GM19099 (cell line): ENCODE results near the gene SARS1.

Experiments
- POLR2A ChIP-seq: IDR thresholded peaks from 3 replicates; pipeline ENCODE4 v1.6.1; 2011; ENCODE audit warnings: low read depth; ENCODE audit not compliant: insufficient read length; ENCODE audit errors: extremely low read depth

Gene SARS1

GRCh38 chr1:109208394-109208793 is 5.3 kb upstream of the SARS1 start:
- TF ChIP-seq POLR2A = no peak

GRCh38 chr1:109208836-109209463 is 4.8 kb upstream of the SARS1 start:
- no peak for TF ChIP-seq POLR2A

GRCh38 chr1:109210058-109210457 is 3.7 kb upstream of the SARS1 start:
- TF ChIP-seq POLR2A = no peak

- TF ChIP-seq POLR2A = no peak
These were observed 334 bp upstream of the SARS1 start for GRCh38 chr1:109213345-109213823.

- no peak for TF ChIP-seq POLR2A
These were observed 1.2 kb downstream of the SARS1 start for GRCh38 chr1:109214695-109215623.

- no peak for TF ChIP-seq POLR2A
These were observed 2.9 kb downstream of the SARS1 start for GRCh38 chr1:109216662-109217061.

- TF ChIP-seq POLR2A = no peak
These were observed 4.8 kb downstream of the SARS1 start for GRCh38 chr1:109218516-109218915.

GRCh38 chr1:109225308-109225707 is 11.6 kb downstream of the SARS1 start:
- no peak for TF ChIP-seq POLR2A

GRCh38 chr1:109225711-109226445 is 12.2 kb downstream of the SARS1 start:
- no peak for TF ChIP-seq POLR2A

- no peak for TF ChIP-seq POLR2A
These were observed 14.4 kb downstream of the SARS1 start for GRCh38 chr1:109228167-109228566.

- no peak for TF ChIP-seq POLR2A
These were observed 15.9 kb downstream of the SARS1 start for GRCh38 chr1:109229531-109230127.

- no peak for TF ChIP-seq POLR2A
These were observed 17.3 kb downstream of the SARS1 start for GRCh38 chr1:109231066-109231465.

- no peak for TF ChIP-seq POLR2A
These were observed 21.4 kb downstream of the SARS1 start for GRCh38 chr1:109235137-109235536.

GRCh38 chr1:109237512-109237911 is 23.8 kb downstream of the SARS1 start:
- no peak for TF ChIP-seq POLR2A

- no peak for TF ChIP-seq POLR2A
These were observed 24.7 kb downstream of the SARS1 start for GRCh38 chr1:109238382-109238781.

- no peak for TF ChIP-seq POLR2A
These were observed 25.3 kb downstream of the SARS1 start for GRCh38 chr1:109239047-109239408.
